Neutrophil (primary cell): ENCODE measurements around the gene CCDC138.

Experiments
- H3K27ac ChIP-seq: fragments of 200-600 bp; sonication (generic); 2 replicates; pipeline ENCODE4 v1.5.1; 2016; ENCODE audit warnings: mild to moderate bottlenecking, moderate library complexity
- H3K27me3 ChIP-seq: fragments of 200-600 bp; sonication (generic); 2 replicates; pipeline ENCODE4 v1.6.0; 2016; ENCODE audit warnings: mild to moderate bottlenecking
- H3K36me3 ChIP-seq: fragments of 200-600 bp; sonication (generic); 2 replicates; pipeline ENCODE4 v1.5.1; 2017
- H3K4me1 ChIP-seq, 2 experiments: fragments of 200-600 bp in 1 of 2; sonication (generic) in 1 of 2; 1 replicate in 1 of 2; 2 replicates in 1 of 2; pipeline versions ENCODE4 v1.5.1 to v1.6.1; 2013 to 2016; ENCODE audit warnings: low read depth in 1 of 2, low read length in 1 of 2, mild to moderate bottlenecking in 1 of 2, moderate library complexity in 1 of 2; ENCODE audit not compliant: control insufficient read depth in 1 of 2, insufficient read depth in 1 of 2
- H3K4me3 ChIP-seq, 2 experiments: fragments of 200-600 bp in 1 of 2; sonication (generic) in 1 of 2; 1 replicate in 1 of 2; 2 replicates in 1 of 2; pipeline ENCODE4 v1.5.1; 2013 to 2016; ENCODE audit warnings: low read depth in 1 of 2, low read length in 1 of 2, mild to moderate bottlenecking in 1 of 2, moderate library complexity in 1 of 2
- H3K9me3 ChIP-seq: fragments of 200-600 bp; sonication (generic); 2 replicates; pipeline ENCODE4 v1.5.1; 2016
- CTCF ChIP-seq: fragments of 200-600 bp; sonication (generic); IDR thresholded peaks from 2 replicates; pipeline ENCODE4 v1.5.1; 2016; ENCODE audit warnings: antibody characterized with exemption

Gene CCDC138

GRCh38 chr2:108910541-108911396 is 124.2 kb downstream of the CCDC138 start:
- H3K27me3 ChIP-seq, result no peaks in the 10 kb centered on the region
- no peaks in the 10 kb centered on the region for H3K9me3 ChIP-seq
- H3K4me3 ChIP-seq, result no peak overlapping the region
- no peaks in the 10 kb centered on the region for H3K36me3 ChIP-seq
- no peaks in the 10 kb centered on the region for H3K4me1 ChIP-seq
- no peak for TF ChIP-seq CTCF
- H3K27ac ChIP-seq, result no peak overlapping the region

DNA sequence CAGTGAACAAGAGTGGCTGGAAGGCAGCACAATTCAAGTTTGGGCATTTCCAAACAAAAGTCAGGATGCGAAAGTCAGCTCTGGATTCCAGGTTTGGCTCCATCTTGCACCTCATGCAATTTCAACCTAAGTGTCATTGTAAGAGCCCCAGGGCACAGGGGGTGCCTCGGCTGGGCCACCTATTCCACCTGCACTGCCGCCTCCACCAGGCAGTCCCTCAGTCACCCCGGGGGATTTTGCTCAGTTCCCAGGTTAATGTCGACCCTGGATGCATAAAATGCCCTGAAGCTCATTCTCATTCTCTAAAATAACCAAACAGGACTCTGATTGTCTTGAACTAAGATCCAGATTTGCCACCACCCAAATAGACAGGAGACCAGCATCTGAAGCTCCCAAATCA is 124.8 kb downstream of the CCDC138 start:
- no peak overlapping the region for H3K4me3 ChIP-seq
- no peaks in the 10 kb centered on the region for H3K36me3 ChIP-seq
- H3K27ac ChIP-seq, result no peak overlapping the region
- H3K9me3 ChIP-seq, result no peaks in the 10 kb centered on the region
- TF ChIP-seq CTCF, result no peak
- peaks cover 5% of the 10 kb centered on the region for H3K27me3 ChIP-seq
- no peaks in the 10 kb centered on the region for H3K4me1 ChIP-seq

- no peaks in the 10 kb centered on the region for H3K4me1 ChIP-seq
- no peak for TF ChIP-seq CTCF
Observed at GRCh38 chr2:108911807-108912628, 125.4 kb downstream of the CCDC138 start.

GRCh38 chr2:108912629-108912902 is 126.0 kb downstream of the CCDC138 start:
- TF ChIP-seq CTCF, result no peak

More at GRCh38 chr2:108911807-108912628, 125.4 kb downstream of the CCDC138 start:
- no peak overlapping the region for H3K27ac ChIP-seq
- no peak overlapping the region for H3K4me3 ChIP-seq
- H3K36me3 ChIP-seq, result no peaks in the 10 kb centered on the region
- H3K9me3 ChIP-seq, result no peaks in the 10 kb centered on the region
- peaks cover 11% of the 10 kb centered on the region for H3K27me3 ChIP-seq

DNA sequence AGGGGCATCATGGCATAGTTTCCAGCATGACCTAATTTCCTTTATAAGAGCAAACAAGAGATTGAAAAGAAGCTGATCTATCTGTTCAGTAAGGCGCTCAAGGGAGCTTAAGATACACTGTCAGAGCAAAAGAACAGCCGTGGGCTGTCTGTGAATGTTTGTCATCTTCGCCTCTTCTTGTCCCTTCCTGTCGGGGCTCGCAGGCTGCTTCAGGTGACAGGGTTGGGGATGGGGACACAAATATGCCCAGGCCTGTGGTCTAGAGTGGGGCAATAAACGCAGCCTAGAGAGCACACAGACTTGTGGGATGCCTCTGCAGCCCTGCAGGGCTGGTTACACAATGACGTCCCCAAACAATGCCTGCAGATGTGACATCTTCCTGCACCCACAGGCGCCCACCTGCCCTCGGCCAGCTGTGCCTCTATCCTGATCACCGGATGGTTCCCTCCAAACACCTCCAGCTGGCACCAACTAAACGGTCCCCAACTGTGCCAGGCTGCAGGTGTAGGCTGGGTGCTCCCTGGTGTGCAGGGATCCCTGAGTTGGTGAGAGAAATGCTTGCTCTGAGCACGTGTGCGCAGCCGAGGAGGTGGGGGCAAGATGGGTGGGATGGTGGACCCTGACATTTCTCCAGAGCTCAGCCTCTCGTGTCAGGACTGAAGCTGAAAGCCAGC is 129.7 kb downstream of the CCDC138 start:
- TF ChIP-seq CTCF, result no peak
- Histone ChIP-seq H3K36me3 (no peaks in the 10 kb centered on the region), H3K9me3 (no peaks in the 10 kb centered on the region), H3K4me1 (no peaks in the 10 kb centered on the region), H3K4me3 (no peak overlapping the region), H3K27me3 (peaks cover 18% of the 10 kb centered on the region), H3K27ac (no peak overlapping the region)

More at GRCh38 chr2:108912629-108912902, 126.0 kb downstream of the CCDC138 start:
- H3K4me3 ChIP-seq, result no peak overlapping the region
- H3K36me3 ChIP-seq, result no peaks in the 10 kb centered on the region
- H3K9me3 ChIP-seq, result no peaks in the 10 kb centered on the region
- peaks cover 16% of the 10 kb centered on the region for H3K27me3 ChIP-seq
- no peak overlapping the region for H3K27ac ChIP-seq
- H3K4me1 ChIP-seq, result no peaks in the 10 kb centered on the region
